Daoy (cell line): Measurements from ENCODE around the gene LMAN2. TPM values are rescaled to one million over a fixed set of nuclear protein-coding genes. Genes with fewer than 3 reads are reported as not detected.
"Not testable (repeated sequence)": the region's sequence is repeated elsewhere in the genome, so short reads cannot be mapped to it uniquely, and the experiment has no call there.

ENCODE experiments used
- DNase-seq: peaks from one replicate; pipeline ENCODE4 v3.0.0-alpha.2; 2015; ENCODE audit warnings: low read depth
- total RNA-seq: library from RNA; depleted of rRNA; stranded (reverse); fragments of >200 nt; shearing (Covaris generic); gene quantifications from 2 replicates; pipeline ENCODE4 v1.2.3, GENCODE V29; 2014

Gene LMAN2
- total RNA-seq, 1 experiment from 2014 or later, result 269 TPM

DNA sequence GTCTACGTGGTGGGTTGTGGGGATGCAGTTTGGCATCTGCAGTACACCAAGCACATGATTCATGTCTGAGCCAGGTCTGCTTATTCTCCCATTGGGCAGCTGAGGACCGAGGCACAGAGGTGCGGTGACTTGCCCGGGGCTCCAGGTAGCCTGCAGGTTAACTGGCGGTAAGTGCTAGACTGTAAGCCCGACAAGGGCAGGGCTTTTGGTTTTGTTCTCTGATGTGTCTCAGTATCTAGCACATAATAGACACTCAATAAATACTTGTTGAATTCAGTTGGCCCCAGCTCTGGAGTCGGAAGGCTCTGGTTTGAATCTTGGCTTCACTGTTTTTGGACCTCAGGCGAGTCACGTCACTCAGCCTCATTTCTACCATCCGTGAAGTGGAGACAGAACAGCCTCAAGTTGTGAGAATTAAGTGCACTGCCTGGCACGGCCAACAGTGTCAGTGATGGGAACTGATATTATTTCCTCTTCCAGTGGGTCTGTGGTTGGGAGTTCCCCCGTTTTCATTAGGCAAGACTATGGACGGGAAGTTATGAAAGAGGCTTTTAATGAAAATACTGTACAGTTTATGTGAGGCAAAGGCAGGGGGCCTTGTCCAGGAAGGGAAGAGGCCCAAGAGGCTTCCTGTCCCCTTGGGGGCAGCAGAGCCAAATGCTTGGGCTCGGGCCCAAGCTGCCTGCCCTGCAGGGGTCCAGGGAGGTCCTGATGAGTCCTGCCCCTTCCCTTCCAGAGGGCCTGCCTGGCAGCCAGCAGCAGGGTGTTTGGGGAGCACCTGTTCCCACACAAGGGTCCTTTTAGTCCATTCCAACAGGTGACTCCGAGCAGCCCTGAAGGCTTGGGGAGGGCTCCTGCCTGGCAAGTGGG lies 44.6 kb downstream of the LMAN2 start:
- DNase-seq, result peak; percentile 40

DNA sequence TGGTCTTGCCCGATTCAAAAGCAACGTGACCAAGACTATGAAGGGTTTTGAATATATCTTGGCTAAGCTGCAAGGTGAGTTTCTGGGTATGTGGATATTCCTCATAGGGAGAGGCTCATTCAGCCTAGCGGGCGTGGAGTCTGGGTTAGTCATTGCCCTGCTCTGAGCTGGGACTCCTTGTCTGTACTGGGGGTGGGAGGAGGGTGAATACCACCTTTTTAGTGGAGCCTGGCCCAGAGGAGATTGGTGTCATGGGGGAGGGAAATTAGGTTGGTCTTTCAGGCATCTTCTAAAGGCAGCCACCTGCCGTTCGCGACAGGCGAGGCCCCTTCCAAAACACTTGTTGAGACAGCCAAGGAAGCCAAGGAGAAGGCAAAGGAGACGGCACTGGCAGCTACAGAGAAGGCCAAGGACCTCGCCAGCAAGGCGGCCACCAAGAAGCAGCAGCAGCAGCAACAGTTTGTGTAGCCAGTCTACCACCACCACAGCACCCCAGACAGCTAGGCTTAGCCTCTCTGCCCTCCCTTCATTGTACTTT lies 45.3 kb downstream of the LMAN2 start:
- DNase-seq, result not testable (repeated sequence)

DNA sequence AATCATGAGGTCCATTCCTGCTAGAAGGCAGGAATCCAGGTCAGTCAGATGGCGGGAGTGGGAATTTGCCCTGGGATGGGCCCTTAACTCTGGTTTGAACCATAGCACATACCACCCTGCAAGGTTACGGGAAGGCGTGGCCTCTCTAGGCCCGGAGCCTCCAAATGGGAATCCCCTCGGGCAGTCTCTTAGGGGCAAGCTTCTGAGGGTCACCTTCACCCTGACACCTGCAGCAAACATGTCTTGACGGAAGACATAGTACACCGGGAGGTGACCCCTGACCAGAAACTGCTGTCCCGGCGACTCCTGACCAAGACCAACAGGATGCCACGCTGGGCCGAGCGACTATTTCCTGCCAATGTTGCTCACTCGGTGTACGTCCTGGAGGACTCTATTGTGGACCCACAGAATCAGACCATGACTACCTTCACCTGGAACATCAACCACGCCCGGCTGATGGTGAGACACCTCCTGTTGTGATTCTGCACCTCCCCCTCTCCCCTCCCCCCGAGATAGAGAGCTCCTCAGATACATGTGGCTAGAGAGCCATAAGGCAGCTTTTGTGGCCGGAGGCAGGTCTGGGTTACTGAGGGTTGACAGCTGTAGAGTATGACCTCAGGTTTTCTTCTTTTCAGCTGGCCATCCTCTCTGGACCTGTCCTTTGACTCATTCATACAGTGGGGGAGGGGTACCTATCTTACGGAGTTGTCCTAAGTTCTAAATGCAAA lies 46.9 kb downstream of the LMAN2 start:
- no peak for DNase-seq

DNA sequence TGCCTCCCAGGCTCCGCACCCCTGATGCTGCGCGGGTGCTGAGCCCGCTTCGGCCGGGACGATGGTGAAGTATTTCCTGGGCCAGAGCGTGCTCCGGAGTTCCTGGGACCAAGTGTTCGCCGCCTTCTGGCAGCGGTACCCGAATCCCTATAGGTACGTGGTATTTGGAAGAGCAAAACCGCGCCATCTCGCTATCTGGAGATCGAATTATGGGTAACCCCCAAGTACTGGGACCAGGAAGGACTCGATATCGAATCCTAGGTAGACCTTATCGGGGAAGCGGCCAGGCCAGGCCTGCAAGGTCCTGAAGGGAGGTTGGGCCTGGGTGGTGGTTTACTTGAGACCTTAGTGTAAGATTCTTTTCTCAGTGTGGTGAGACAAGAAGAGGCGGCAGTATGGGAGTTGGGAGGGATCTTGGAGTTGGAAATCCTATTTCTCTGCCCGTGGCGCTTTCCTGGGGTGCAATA lies 47.5 kb downstream of the LMAN2 start:
- no peak for DNase-seq

DNA sequence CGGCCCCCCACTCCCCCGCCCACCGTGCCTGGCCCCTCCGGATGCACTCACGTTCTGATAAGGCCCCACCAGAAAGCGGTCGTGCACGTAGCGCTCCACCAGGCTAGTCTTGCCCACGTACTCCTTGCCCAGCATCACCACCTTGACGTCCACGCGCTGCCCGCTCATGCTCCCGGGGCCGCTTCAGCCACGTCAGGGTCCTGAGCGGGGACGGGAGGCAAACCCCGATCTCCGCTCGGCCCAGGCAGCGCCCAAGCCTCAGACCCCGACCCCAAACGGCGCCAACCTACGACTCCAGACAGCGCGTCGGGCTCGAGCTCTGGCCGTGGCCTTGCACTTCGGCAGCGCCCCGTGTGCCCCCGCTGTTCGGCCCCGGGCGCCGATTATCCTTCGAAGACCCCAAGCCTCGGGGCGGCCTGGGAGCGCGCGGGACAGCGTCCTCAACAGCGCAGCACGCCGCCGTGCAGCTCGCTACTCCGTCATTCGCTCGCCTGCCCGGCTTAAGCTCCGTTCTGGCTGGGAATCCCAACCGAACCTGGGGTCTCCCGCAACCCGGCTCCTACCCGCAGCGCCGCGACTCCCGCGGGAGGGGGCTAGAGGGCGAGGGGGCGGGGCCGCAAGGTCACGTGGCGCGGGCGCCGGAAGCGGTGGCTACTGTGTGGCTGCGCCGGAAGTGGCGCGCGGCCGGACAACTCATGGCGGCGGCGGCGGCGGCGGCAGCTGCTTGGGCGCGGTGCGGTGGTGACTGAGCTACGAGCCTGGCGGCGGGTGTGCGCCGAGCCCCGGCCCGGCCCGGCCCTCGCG lies 48.1 kb downstream of the LMAN2 start, which contains the start of the genes PRELID1 and RAB24:
Gene PRELID1 (plus strand): TSS at position 679 of the 804 bp plus-strand sequence. CDS start 187 bp downstream, outside the sequence.
Gene RAB24 (minus strand): TSS at position 599 of the 804 bp plus-strand sequence. CDS start 431 bp downstream, at position 168.
- peak; percentile 94 for DNase-seq

DNA sequence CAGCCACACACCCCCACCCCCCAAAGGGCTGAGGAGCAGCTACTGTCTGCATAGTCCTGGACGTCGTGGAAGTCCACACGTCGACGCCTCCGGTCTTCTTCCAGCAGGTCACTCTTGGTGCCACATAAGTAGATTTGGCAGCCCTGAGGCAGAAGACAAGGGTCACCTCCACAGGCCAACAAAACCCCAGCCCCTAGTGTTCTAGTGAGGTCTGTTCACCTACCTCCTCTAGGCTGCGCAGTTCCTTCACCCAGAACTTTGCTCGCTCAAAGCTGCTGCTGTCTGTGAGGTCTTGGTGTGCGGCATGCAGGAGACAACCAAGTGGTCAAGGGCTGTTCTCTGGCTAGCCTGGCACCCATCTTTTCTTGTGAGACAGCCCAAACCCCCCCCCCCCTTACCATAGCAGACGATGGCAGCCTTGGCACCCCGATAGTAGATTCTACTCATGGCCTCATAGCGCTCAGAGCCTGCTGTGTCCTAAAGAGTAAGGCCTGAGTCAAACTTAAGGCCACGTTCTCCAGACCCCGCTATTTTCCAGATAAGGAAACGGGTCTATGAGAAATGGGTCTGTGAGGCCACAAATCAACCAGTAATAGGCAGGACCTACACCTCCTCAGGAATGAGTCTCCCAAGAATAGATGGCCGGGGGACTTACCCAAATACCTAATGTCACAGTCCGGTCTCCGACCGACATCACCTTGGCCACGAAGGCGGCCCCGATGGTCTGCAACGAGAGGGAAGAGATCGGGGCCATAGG lies 48.9 kb downstream of the LMAN2 start:
- DNase-seq, result no peak

DNA sequence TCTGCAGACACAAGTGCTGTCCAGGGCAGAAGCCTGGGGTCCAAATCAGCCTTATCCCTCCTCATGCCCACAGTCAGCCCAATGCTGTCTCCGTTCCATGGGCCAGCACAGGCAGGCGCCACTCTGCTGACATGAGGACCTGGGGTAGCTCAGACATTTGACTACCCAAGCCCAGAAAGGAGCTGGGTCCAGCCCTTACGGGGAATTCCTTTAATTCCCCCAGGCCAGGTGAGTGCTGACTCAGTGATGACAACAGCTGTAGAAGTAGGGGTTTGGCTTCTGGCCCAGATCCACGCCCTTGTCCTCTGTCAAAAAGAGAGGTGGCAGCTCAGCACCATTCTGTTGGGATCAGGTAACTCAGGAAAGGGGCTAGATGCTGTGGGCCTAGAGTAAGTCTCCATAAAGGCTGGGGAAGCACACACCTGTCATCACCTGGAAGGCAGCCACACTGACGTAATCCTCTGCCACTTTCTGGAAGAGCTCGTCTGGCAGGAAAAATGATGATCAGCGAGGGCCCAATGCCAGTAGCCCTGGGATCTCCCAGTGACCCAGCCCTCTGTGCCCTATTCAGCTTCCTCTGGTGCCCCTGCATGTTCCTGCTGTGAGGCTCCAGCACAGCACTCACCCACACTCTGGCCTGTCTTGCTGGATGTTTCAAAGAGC lies 49.8 kb downstream of the LMAN2 start:
- peak; percentile 43 for DNase-seq

DNA sequence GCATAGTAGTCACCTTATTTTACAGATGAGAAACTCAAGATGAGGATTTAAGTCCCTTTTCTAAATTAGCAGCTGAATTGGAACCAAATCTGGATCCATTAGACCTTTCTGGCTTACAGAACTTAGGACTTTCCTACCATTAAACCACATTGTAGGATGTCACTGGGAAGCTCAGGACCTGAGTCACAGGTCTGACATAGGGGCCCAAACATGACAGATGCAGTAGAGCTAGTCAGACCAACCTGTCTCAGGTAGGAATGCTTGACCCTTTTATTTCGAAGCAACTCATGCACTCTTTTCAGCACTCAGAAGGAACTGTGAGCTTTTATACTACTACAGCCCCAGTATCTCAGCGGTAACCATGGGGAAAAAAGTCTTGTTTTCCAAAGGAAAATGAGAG lies 50.5 kb downstream of the LMAN2 start:
- no peak for DNase-seq

DNA sequence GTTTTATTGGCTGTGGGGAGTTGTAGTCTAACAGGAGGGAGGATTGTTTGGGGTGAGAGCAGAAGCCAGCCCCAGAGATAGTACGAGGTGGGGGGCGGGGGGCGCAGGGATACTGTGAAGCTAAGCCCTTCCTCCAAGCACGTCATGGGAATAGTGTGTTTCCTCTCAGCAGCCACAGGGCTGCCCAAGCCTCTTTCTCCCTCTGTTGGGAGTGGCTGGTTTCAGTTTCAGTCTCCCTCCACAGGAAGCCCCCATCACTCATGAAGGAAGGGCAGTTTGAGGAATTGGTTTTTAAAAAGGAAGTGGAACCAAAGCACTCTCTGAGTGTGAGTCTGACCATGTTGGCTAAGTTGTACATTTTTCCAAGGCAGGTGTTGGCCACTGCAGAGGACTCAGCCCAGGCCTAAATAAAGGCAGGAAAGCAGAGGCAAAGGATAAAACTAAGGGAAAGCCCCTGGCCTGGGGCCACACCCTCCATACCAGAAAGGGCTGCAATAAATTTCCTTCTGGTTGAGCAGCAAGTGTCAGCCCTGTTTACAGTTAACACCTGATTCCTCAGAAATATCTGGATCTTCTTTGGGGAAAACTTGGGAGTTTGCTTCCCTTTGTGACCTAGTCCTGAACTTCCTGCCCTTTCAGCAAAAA lies 51.1 kb downstream of the LMAN2 start:
- DNase-seq, result peak; percentile 88

DNA sequence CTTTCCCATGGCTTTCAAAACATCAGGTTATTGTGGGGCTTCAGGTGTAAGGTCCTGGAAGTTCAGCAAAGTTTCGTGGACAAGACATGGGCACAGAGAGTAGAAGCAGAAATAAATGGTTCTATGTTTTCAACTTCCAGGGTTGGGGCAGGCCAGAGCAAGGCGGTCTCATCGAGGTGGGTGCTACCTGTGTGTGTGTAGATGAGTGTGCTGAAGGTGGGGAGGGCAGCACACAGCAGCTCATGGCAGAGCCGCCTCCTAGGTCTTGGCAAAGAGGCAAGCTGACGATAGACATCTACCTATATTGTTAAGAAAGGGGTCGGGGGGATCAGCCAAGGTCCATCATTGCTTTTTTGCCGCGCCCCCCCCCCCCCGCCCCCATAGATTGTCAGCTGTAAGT lies 51.8 kb downstream of the LMAN2 start:
- no peak for DNase-seq

DNA sequence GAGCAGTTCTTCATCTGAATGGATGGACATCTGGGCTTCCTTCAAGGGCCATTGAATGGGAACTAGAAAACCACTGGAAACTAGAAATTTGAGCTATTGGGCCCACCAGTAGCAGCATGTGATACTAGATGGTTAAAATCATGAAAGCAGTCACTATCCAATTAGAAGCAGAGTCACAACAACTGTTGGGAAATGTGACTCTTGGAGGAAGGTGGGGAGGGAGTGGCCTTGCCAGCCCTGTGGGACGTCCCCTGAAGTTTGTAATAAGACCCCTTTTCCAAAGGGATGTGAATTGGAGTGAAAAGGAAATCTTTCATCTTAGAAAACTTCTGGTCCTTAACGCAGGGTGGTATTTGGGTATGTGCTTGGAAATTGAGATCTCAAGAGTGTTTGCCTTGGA lies 53.5 kb downstream of the LMAN2 start:
- no peak for DNase-seq

DNA sequence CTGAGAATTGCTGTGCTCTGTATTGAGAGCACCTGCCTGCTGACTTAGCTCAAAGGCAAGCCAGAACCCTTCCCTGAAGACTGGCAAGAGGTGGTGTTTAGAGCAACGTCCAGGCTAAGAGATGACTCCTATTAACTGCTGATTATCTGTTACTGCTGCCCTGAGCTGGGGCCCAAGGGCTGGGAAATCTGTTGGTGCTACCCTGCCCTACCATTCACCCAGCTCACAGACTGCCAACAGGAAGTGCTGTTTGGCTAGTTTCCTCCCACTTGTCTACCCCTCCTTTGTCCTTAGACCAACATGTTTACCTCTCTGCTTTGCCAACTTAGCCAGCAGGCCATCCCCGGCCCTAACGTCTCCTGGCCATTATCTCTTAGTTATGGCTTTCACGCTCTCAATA lies 54.9 kb downstream of the LMAN2 start:
- no peak for DNase-seq

DNA sequence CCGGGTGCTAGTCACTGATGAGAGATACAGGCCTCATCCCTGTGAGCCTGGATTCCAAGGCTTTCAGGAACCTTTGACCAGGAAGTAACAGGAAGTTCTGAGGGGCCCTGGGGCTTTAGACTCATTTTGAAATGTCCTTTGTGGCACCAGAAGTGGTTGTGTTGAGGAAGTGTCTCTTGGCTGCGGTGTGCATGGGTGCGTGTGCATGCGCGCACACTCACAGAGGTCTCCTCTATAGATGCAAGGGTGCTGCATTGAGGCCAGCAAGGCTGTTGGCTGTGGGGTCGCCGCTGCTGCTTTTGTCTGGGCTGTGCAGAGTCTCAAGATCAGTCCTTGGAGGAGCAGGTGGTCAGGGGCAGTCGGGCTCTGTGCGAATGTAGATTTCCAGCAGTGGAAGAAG lies 55.5 kb downstream of the LMAN2 start:
- no peak for DNase-seq

DNA sequence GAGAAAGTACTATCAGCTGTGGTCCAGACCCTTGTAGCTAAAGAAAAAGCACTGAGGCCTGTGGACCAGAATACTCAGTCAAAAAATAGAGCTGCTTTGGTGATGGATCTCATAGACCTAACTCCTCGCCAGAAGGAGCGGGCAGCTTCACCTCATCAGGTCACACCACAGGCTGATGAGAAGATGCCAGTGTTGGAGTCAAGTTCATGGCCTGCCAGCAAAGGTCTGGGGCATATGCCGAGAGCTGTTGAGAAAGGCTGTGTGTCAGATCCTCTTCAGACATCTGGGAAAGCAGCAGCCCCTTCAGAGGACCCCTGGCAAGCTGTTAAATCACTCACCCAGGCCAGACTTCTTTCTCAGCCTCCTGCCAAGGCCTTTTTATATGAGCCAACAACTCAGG lies 56.8 kb downstream of the LMAN2 start:
- DNase-seq, result no peak

DNA sequence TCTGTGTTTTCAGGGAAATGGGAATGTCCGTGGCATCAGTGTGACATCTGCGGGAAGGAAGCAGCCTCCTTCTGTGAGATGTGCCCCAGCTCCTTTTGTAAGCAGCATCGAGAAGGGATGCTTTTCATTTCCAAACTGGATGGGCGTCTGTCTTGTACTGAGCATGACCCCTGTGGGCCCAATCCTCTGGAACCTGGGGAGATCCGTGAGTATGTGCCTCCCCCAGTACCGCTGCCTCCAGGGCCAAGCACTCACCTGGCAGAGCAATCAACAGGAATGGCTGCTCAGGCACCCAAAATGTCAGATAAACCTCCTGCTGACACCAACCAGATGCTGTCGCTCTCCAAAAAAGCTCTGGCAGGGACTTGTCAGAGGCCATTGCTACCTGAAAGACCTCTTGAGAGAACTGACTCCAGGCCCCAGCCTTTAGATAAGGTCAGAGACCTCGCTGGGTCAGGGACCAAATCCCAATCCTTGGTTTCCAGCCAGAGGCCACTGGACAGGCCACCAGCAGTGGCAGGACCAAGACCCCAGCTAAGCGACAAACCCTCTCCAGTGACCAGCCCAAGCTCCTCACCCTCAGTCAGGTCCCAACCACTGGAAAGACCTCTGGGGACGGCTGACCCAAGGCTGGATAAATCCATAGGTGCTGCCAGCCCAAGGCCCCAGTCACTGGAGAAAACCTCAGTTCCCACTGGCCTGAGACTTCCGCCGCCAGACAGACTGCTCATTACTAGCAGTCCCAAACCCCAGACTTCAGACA lies 57.5 kb downstream of the LMAN2 start:
- DNase-seq, result no peak

DNA sequence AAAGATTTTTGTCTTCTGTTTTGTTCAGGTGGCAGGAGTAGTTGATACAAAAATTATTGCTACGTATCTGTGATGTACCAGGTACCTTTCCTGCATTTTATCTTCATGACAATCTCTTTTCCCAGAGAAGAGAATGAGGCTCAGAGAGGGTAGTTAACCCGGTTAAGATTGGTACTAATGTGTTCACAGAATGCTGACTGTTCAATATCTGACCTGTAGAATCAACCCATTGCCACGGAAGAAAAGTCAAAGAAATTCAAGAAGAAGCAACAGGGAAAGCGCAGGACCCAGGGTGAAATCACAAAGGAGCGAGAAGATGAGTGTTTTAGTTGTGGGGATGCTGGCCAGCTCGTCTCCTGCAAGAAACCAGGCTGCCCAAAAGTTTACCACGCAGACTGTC lies 59.7 kb downstream of the LMAN2 start:
- no peak for DNase-seq

DNA sequence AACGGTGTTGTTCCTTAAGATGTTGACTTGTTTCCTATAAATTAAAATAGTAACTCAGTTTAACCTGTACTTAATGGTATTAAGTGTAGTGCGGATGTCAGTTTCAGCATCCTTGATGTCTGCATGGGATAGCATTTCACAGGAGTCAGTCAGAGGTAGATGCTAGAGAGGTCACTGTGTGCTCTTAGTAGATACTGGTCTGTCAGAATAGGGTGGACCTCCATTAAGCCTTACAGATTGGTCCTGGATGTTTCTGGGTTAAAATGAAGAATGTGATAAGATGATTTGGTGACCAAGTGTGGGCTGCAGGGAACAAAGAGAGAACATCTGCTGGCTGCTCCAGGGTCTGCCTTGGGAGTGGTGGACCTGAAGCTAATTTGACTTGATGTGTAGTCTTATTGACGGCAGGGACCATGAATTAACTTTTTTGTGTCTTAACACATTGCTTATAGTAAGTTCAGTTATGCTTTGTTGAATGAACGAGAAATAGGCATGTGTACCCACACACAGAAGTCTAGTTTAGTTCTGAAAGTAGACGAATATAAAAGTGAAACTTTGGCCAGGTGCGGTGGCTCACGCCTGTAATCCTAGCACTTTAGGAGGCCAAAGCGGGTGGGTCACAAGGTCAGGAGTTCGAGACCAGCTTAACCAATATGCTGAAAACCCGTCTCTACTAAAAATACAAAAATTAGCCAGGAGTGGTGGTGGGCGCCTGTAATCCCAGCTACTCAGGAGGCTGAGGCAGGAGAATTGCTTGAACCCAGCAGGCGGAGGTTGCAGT lies 60.5 kb downstream of the LMAN2 start:
- DNase-seq, result no peak

DNA sequence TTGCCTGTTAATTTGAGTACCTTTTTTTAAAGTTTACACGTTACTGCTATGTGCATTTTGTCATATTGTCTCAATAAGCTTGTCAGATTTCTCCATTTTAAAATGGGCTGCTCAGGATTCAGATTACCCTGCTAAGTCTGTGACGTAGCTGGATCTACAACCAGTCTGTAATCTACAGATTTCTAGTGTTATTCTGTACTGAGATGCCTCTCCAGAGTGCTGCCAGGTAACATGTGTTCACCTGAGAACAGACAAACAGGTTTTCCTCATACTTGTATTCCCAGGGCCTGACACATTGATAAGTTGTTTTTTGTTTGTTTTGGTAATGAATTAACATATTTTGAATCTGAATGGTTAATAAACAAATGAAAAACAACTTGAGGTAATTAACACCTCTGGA lies 63.3 kb downstream of the LMAN2 start:
- DNase-seq, result no peak
